T-helper 2 cell (primary cell): Measurements from ENCODE around the gene NAT14.
A peak's percentile ranks its signal among the peaks of the same experiment; 100 is the strongest.
"Not testable (repeated sequence)": the region's sequence is repeated elsewhere in the genome, so short reads cannot be mapped to it uniquely, and the experiment has no call there.

ENCODE experiments used
- DNase-seq, 5 experiments: peaks; one replicate each; pipeline versions ENCODE4 v3.0.0 to v3.0.0-alpha.2; 2012 to 2022

NAT14 gene

DNA sequence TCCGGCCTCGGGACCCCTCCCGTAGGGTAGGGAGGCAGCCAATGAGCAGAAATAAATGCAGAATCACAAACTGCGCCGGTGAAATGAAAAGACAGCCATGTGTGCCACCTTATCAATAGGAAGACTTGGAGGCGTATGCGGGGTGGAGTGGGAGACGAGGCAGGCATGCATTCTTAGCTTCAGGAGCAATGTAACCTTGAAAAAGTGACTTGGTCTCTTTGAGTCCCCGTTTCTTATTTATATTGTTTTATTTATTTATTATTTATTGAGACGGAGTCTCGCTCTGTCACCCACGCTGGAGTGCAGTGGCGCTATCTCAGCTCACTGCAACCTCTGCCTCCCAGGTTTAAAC, 19.2 kb downstream of the NAT14 start:
- no peak for DNase-seq

GRCh38 chr19:55504981-55505380, 20.0 kb downstream of the NAT14 start:
- no peak for DNase-seq

GRCh38 chr19:55508120-55508519, 23.1 kb downstream of the NAT14 start:
- DNase-seq: no peak

DNA sequence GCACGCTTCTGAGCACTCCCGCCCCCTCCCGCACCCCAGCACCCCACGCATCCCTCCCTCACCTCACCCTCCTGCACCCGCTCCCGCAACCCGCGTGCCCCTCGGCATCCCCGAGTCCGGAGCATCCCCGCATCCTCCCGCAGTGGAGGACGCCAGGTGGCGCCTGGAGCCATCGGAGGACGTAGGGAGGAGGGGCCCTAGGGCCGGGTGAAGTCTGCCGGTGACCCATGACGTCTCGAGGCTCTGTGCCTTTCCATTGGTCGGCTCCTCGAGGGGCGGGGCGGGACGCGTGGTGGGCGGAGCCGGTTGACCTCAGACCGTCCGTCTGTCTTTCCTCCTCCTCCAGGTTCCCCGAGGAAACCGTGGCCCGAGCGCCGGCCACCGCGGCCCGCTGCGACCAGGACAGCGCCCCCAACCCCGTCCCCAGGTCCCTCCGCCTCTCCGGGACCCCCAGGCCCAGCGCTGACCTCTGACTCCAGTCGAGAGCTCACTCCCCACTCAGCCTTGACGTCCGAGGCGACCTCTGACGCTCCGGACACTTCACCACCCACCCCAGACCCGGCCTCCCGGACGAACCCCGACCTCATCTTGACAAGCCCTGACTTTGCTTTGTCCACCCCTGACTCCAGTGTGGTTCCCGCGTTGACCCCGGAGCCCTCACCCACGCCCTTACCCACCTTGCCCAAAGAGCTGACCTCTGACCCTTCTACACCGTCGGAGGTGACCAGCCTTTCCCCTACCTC, 32.1 kb downstream of the NAT14 start:
- peak; percentile 78 to 90 (median 82) for DNase-seq

DNA sequence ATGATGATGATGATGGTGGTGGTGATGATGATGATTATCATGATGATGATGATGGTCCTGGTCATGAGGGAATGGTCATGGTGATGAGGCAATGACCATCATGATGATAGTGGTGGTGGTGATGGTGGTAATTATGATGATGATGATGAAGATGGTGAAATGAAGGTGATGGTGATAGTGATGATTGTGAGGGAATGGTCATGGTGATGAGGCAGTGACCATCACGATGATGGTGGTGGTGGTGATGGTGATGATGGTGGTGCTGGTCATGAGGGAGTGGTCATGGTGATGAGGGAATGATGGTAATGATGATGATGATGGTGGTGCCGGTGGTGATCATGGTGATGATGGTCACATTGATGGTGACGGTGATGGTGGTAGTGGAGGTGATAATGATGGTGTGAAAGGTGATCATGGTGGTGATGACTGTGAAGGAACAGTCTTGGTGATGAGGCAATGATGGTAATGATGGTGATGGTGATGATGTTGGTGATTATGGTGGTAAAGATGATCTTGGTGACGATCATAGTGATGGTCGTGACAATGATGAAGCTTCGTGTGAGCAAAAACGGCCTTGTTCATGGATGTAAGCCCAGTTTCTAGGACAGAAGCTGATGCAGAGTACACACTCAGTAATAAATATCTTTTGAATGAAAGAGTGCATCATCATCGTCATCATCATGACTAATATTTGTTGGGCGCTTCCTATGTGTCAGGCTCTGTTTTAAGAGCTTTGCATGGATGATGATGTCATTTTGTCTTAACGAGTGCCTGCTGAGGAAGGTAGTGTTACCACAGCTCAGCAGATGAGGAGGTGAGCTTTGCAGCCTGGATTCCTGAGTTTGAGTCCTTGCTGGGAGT, 34.7 kb downstream of the NAT14 start:
- no peak for DNase-seq

- no peak for DNase-seq
Observed at GRCh38 chr19:55520691-55521292, 35.8 kb downstream of the NAT14 start.

- DNase-seq: no peak
Observed at GRCh38 chr19:55525289-55526101, 40.5 kb downstream of the NAT14 start.

DNA sequence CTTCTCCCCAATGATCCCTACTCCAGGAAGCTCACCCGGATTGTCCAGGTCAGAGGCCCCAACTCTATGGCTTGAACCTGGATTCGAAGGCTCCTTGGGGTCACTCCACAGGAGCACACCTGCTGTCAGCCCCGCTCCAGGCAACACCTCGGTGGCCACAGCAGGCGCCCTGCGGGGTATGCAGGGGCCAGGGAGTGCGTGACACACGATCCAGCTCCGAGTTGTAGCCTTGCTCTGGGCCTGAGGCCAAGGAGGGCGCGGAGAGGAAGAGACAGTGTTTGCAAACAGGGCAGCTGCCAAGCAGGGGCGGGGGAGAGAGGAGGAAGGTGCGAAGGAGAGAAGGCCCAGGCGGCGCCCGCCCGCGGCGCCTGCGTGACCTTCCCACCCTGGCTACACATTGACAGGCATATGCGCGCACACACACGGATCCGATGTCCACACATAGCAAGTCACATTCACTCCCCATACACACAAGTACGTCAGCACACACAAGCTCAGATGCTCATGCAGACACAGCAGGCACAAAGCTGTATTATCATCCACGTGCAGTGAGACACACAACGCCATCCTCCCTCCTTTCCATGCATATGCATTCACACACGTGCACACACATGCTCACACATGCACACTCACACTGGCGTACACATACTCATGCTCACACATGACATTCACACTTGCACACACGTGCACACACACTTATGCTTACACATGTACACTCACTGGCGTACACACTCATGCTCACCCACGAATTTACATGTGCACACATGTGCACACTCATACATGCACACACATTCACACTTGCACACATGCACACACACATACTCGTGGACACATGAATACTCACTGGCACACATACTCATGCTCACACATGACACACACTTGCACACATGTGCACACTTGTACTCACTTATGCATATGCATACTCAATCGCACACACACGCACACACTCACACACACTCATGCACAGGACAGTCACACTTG, 41.5 kb downstream of the NAT14 start:
- no peak for DNase-seq

GRCh38 chr19:55527197-55528029, 42.4 kb downstream of the NAT14 start:
- DNase-seq: no peak

DNA sequence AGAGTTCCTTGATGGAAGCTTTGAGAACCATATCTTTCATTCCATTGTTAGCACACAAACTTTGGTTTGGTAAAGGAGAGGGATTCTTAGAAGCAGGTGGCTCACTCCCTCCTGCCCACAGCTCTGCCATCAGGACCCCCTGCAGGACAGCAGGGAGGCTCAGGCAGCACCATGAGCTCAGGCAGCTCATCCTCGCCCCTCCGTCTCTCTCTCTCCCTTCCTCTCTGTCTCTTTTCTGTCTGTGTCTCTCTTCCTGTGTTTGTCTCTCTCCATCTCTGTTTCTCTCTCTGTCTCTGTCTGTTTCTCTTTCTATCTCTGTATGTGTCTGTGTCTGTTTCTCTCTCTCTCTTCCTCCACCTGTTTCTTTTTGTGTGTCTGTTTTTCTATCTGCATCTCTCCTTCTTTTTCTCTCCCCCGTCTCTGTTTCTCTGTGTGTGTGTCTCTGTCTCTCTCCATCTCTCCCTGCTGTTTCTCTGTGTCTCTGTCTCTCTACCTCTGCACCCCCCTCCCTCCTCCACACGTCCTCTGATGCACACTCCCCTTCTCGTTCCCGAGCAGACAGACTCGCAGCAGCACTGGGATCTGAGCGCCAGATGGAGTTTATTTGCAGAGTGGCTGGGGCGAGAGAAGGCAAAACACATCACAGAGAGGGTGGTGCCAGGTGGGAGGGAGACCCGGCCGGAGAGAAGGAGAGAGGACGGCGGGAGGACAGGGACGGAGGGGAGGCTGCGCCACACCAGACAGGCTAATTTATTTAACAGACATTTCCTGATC, 43.2 kb downstream of the NAT14 start:
- DNase-seq: no peak

DNA sequence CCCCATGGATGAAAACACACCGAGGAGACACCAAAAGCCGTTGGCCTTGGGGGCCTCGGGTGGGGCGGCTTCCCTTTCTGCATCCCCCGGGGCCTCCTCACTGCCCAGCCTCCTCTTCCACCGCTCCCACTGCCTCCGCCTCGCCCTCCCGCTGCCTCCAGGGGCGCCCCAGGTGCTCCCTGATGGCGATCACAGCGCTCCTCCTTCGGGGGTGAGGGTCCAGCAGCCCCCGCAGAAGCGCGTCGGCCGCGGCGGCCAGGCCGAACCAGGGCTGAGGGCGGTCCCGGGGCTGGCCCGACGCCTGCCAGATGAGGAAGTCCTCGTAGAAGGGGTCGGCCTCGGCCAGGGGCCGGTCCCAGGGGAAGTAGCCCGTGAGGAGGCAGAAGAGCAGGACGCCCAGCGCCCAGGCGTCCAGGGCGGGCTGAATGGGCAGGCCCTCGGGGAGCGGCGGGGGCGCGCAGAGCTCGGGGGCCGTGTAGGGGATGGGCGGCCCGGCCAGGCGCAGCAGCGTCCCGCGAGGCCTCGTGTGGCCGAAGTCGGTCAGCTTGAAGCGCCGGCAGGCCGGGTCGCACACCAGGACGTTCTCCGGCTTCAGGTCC, 44.7 kb downstream of the NAT14 start:
- DNase-seq: no peak

DNA sequence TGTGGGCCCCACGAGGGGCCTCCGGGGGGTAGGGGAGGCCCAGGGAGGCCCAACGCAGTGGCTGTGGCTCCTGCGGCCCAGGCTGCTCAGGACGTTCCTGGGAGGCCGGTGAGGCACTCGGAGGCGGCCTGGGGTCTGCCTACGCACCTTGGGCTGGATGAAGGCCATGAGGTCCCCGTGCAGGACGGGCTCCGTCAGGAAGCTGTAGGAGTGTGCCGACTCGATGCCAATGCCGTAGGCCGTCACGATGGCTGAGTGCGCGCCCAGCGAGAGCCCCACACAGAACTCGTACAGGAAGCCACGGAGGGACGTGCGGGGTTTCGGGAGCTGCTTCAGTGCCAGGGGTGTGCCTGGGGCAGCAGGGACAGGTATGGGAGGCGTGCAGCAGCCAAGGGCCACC, 46.0 kb downstream of the NAT14 start:
- no peak for DNase-seq

DNA sequence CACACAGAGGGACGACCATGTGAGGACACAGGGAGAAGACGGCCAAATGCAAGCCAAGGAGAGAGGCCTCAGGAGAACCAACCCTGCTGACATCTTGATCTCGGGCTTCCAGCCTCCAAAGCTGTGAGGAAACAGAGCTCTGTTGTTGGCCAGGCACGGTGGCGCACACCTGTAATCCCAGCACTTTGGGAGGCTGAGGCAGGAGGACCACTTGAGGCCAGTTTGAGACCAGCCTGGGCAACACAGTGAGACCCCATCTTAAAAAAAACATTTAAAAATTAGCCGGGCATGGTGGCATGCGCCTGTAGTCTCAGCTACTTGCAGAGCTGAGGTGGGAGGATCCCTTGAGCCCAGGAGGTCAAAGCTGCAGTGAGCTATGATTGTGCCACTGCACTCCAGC, 49.3 kb downstream of the NAT14 start:
- DNase-seq: not testable (repeated sequence)

- DNase-seq: no peak
Observed at GRCh38 chr19:55535173-55535964, 50.4 kb downstream of the NAT14 start.

DNA sequence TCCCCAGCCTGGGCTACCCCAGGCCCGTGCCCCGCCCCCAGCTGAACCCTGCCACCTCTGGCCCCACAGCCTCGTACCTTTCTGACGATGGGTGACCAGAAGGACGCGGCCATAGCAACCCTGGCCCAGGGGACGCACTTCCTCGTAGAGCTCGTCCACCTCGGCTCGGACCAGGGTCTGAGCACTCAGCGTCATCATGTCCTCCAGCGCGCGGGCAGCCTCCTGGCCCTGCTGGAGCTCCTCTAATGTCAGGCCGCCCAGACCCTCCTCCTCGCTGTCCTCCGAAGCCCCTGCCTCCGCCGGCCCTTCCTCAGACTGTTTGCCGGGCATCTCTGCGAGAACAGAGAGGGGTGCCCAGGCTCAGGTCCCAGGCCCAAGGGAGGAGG, 51.0 kb downstream of the NAT14 start:
- no peak for DNase-seq

DNA sequence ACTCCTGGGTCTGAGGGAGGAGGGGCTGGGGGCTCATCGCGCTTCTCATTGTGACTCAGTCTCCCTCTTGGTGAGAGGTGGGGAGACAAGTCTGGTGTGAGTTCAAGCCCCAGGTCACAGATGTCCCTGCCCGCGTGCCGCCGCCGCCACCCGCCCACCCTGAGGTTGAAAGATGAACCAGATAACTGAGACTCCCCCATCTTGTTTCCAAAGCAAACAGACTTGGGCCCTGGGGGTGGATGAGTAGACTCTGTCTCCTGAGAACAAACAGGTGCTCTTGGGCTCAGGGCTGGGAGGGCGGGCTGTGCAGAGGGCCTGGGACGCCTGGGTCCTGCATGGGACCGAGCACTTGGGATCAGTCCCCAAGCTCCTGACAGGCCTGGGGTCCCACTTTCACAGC, 51.4 kb downstream of the NAT14 start:
- DNase-seq: no peak
